ENCODE measurements around the gene SUPT20H. TPM values are rescaled to one million over a fixed set of nuclear protein-coding genes. Genes with fewer than 3 reads are reported as not detected.
"Not testable (repeated sequence)": the region's sequence is repeated elsewhere in the genome, so short reads cannot be mapped to it uniquely, and the experiment has no call there.

The SUPT20H gene
- polyA plus RNA-seq, 10 donors, result 44.3 to 83.3 (median 53.1) TPM

DNA sequence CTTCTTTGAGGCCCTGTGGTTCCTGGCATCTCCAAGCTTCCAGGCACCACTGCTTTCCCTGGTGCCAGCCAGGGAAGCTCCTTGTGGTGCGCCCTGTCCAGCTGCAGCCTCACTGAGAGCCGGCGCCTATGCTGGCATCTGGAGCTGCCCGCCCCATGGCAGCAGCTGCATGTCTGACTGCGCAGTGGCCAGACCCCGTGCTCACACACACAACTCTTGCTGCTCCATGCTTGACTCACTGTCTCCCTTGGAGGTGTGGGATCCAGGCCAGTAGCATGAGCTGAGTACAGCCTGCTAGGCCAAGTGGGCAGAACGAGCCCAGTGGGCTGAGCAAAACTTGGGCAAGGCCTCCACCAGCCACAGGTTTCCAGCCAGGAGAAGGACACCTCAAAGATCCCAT lies 11.5 kb upstream of the SUPT20H start:
- no peak for DNase-seq

DNA sequence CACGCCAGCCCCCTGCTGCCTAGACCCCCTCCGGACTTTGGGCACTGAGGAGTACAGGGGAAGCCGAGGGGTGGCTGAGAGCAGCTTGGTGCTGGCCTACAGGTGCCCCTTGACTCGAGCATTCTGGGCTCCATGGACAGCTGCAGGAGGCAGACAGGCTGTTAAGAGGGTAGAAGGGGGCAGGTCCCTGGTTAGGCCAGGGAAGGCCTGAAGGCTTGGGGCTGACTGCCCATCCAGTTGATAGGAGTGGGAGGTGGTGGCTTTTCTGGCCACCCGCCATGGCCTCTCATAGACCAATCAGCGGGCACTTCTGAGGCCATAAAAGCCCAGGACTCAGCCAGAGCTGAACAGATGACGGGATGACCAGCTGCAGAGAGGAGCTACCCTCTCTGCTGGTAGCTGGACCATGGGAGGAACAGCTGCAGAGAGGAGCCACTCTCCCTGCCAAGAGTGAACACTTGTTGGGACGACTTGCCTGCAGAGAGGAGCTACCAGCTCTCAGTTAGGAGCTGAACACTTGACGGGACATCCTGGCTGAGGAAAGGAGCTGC lies 10.7 kb upstream of the SUPT20H start:
- DNase-seq, result no peak

DNA sequence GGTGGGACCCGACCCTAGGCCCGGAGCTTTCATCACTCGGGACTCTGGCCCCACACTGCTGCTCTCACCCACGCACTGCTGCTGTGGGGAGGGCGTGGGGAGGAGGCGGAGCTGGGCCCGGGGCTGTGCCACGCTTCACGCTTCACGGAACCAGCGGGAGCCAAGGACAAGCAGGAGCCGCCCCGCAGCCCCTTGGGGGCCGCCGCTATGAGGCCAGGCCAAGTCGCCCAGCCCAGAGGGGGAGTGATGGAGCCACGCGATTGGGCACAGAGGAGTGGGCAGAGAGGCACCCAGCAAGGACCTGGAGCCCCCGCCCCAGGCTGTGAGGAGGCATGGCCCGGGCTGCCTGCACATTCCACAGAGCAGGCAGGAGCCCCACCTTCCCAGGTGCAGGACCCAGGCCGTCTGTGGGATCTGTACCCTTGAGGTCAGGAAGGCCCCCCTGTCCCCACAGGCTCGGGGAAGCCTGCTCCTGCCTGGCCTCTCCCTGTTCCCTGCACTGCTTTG lies 10.2 kb upstream of the SUPT20H start:
- no peak for DNase-seq

DNA sequence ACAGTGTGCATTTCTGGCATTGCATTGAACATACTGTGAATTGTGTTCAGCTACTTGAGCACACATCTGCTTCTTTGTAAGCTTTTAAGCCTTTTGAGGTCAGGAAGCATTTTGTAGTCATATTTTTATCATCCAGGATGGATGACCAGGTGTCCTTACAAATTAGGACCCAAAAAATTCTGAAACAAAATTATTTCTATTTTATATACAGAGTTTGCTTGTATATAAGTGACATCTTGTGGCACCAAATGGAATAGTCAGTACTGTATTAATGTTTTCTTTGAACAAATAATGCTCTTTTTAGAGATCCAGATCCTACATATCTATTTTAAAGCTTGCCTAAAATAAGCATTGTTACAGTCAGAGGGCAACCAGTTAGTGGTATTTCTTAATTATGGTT lies 9.5 kb upstream of the SUPT20H start:
- DNase-seq, result no peak

DNA sequence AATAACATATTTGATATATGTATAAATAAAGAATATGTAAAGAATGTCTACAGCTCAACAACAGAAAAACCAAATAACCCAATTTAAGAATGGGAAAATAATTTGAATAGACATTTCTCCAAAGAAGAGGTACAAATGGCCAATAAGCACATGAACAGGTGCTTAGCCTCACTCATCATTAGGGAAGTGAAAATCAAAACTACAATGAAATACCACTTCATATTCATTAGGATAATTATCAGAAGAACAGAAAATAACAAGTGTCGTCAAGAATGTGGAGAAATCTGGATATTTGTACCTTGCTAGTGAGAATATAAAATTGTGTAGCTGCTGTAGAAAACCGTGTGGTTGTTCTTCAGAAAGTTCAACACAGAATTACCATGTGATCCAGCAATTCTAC lies 8.4 kb upstream of the SUPT20H start:
- no peak for DNase-seq

DNA sequence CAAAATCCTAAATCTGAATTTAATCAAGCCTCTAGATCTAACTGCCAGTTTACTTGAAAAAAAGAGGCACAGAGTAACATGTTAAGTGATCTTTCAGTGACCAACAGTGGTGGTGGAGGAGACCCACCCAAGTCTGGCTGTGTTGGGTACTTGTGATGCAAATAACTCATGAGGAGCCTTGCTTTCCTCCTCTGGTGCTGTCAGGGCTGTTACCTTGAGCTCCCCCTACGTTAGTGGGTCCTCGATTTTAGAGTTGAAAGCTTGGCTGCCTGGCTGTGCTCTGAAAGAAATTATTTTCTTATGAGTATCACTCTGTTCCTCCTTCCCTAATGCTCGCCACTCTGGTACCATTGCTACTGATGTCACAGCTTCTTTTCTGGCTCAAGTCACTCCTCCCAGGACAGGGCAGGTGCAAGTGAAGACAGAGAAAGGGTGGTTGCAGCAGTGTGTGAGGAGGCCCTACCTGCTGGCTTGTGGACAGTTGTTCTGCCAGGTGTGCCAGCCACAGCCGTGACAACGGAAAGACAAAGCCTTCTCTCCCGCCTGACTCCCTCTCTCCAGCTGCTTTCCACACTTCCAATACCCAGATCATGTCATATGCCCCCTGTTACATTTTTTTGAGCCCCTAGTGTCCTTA lies 6.5 kb upstream of the SUPT20H start:
- no peak for DNase-seq

DNA sequence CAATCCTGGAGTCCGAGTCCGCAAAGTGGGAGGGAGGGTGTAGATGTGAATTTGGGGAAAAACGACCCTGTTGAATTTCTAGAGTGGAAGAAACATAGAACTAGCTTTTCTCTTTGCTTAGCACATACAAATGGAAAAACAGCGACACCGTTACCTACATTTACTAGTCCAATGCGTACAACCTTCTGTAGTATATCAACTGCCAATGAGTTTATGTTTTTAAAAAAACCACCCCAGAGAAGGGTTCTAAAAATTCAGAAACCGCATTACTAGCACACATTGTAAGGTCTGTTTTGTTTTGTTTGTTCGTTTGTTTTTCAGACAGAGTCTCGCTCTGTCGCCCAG lies 332 bp upstream of the SUPT20H start:
- no peak for DNase-seq

DNA sequence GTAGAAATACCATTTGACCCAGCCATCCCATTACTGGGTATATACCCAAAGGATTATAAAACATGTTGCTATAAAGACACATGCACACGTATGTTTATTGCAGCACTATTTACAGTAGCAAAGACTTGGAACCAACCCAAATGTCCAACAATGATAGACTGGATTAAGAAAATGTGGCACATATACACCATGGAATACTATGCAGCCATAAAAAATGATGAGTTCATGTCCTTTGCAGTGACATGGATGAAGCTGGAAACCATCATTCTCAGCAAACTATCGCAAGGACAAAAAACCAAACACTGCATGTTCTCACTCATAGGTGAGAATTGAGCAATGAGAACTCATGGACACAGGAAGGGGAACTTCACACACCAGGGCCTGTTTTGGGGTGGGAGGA lies 3.3 kb downstream of the SUPT20H start:
- not testable (repeated sequence) for DNase-seq

DNA sequence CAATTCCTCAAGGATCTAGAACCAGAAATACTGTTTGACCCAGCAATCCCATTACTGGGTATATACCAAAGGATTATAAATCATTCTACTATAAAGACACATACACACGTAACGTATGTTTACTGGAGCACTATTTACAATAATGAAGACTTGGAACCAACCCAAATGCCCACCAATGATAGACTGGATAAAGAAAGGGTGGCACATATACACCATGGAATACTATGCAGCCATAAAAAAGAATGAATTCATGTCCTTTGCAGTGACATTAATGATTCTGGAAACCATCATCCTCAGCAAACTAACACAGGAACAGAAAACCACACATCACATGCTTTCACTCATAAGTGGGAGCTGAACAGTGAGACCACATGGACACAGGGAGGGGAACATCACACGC lies 6.4 kb downstream of the SUPT20H start:
- not testable (repeated sequence) for DNase-seq

DNA sequence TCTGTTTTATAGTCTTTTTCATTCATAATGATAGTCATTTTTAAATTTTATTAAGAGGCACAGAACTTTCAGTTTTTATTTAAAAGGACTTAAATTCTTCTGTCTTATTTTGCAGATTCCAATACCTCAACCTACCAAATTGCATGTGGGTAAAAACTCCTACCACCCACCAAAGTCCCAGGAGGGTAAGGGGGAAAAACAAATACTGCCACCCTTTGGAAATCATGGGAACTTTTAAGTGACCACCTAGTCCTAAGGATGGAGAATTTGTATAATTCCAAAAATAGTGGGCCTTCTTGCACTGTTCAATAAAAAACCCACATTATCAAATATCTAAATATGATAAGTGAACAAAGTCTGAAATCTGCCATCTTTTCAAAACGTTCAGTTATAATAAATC lies 9.7 kb downstream of the SUPT20H start:
- DNase-seq, result no peak

DNA sequence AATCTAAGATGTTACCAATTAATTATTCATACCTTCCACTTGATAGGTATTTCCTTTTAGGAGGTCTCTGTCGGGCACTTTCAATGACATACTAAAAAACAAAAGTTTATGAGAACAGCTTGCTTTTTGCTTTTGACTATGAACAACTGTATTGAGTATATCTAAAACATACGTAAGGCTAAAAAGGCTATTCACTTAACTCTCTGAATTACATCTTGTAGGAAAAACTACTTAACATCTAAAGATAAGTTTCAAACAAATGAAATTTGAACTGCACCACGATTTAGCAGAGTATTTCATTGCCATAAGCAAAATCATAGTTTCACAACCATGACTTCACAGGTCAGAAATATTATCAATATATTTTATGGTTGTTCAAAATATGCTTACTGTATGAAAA lies 11.6 kb downstream of the SUPT20H start:
- DNase-seq, result no peak

DNA sequence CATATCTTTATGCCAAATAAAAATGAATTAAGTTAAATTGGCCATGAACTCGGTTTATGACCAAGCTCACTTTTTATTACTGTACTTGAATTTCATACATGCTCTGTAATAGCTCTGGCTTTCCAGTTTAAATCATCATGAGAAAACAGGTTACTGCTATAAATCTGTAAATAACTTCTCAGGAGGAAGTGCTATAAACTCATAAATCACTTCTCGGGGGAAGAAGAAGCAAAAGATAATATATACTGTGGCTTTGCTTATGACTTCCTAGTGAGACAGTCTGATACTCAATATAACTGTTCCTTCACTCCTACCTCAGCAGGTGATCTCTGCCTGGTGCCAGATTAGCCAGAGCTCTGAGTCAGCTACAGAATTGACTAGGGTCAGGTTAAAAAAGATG lies 12.5 kb downstream of the SUPT20H start:
- no peak for DNase-seq

DNA sequence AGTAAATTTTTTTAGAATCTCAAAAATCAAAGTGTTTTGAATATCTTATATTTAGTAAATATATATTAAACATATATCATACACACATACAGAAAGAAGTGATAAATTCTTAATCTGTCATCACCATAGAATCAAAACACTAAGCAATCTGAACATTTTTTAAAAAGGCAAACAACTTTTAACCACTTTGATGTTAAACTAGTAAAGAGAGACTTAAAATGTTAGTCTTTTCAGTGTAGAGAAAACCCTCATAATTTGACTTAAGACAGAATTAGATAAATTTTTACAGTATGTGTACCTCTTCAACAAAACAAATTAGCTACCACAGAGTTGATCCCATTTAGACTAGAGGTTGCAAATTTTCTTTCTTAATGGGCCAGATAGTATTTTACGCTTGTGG lies 13.4 kb downstream of the SUPT20H start:
- DNase-seq, result no peak

DNA sequence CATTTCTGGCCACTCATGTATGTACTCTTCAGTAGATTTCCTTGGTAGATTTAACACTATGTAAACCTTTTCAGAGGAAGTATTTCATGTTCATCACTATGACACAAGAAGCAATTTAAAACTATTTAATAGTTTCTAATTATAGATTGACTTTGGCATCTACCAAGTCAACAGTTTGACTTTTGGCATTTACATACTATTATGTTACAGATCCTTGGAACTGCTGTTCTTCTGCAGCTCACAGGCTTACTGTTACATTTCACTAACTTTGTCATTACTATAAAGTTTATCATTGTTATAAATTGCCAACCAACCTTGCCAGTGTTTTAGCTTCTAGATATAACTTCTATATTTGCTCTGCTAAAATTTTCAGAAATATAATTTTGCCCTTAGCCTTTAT lies 18.7 kb downstream of the SUPT20H start:
- DNase-seq, result no peak

DNA sequence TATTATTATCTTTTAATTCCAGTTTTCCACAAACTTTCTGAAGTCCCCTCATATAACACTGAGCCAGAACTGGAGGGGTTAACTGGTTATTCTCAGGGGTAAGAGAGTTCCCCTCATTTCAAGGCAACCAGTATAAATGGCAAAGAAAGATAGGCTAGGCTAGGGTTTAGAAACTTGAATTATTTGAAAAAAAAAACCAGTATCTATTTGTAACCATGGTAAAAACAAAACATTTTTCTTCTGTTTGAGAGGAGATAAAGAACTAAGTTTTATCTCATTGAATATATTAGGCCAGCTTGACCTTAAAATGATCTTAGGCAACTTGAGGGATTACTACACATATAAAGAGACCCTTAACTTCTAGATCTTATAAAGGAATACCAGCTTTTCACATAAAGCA lies 19.6 kb downstream of the SUPT20H start:
- DNase-seq, result no peak

DNA sequence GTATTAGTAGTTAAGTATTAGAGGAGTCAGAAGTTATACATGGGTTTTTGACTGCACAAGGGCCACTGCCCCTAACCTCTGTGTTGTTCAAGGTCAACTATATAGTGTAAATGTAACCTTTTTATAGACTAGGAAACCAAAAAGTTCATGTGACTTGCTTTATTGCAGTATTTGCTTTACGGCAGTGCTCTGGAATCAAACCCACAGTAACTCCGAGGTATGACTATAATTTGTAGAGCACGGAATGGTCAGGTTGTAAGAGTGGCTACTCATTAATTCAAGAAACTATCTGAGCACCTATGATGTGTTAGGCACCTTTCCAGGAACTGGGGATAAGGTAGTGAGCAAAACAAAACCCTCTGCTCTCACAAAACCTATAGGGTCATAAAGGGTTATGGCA lies 22.2 kb downstream of the SUPT20H start:
- DNase-seq, result no peak

DNA sequence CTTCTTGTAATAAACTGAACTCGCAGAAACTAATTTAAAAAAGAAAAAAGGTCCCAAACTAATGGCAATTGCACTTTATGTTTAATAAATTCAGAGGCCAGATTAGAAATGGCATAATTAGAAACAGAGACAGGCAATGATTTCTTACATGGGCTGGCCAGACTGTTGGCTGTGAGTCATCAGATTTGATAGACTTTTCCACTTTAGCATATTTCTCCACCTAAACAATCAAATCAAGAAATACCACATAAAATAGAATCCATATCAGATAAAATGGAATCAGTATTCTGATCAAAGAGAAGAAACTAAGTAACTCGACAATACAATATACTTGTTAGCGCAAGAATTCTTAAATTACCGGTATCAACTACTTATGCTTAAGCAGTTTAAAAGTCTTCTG lies 29.9 kb downstream of the SUPT20H start:
- DNase-seq, result peak in 1 of 3 donors; percentile 2

DNA sequence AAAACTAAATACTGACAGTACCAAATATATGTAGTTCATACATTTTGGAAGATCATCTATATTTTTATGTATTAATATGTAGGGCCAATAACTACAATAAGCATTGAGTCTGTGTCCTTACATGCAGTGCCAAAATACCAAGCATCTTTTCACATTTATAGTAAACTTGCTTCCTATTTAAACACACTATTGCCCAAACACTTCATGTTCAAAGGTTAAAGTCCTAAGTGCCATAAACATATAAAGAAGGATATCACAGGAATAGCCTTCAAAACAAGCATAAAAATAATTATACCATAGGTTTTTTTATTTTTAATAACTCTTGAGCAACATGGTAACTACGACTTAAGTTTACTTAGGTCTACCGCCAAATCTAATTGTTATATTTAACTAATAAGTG lies 31.8 kb downstream of the SUPT20H start:
- no peak for DNase-seq

DNA sequence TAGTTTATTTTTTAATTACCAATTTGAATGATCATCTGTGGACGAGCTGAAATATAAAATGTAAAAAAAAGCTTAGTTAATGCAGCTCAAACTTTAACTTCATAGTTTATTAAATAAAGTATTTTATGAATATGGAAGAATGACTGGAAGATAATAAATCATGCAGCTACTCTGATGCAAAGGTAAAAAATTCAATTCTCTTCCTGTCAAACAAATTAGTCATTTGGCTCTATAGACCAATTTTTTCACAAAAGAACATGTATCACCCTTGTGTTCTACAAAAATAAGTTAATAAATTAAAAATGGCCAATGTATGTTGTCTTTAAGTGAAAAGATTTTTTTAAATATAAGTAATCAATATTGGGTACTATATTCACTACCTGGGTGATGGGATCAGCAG lies 32.7 kb downstream of the SUPT20H start:
- DNase-seq, result no peak

DNA sequence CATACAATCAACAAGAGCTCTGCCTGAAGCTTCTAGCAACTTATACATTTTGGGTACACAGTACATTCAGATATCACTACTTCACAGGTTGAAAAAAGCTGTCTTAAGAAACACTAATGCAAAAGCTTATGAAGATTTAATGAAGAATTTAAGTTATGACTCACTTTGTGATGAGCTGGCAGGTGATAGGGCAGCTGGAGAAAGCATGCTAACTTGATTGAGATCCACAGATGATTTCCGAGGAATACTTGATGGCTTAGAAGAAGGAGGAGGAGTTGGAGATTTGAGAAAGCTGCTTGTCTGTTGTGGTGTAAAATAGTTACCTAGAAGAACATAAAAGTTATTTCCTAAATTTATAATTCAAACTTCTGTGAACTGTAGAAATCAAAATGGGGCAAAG lies 35.6 kb downstream of the SUPT20H start:
- DNase-seq, result no peak

DNA sequence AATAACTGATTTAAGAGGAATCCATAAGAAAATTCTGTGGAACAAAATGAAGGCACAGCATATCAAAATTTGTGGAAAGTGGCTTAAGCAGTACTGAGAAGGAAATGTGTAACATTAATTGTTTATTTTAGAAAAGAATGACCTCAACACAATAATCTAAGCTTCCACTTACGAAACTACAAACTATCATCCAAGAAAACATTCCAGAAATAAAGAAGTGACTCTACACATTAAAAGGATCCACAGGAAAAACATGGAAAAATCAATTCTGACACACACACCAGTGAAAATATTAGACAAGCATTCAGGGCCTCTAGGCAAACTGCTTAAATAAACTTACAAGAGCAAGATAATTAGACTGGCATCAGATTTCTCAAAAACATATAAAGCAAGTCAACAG lies 44.9 kb downstream of the SUPT20H start:
- no peak for DNase-seq

DNA sequence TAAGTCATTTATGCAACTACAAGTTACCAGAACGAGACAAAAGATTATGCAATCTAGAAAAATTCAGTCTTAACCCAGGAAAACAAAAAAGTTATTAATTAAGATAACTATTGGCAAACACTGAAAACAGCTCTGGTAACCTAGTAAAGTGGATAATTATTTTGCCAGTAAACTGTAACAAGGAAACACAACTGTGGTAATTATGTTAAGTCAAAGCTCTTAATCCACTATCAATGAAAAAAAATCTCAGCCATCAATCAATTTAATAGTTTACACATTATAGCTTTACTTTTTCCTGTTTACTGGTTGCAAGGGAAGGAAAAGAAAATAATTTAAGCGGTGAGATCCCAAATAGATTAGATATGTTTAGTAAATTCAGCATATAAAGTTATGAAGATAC lies 47.7 kb downstream of the SUPT20H start:
- DNase-seq, result no peak

DNA sequence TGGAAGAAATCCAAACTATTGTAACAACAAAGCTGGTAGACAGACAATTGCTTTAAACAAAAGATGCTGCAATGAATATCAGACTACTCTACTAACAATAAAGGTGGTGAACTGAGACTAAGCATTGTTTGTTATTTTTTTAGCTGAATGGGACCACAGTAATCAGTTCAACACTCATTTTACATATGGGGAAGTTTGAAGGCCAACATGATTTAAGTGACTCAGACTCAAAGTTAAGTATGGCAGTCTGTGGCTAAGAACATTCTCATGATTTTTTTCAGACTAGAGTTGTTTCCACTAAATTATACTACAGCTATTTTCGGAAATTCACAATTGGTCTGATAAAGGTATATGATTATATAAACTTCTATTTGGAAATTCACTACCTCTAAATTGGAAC lies 48.5 kb downstream of the SUPT20H start:
- DNase-seq, result no peak

DNA sequence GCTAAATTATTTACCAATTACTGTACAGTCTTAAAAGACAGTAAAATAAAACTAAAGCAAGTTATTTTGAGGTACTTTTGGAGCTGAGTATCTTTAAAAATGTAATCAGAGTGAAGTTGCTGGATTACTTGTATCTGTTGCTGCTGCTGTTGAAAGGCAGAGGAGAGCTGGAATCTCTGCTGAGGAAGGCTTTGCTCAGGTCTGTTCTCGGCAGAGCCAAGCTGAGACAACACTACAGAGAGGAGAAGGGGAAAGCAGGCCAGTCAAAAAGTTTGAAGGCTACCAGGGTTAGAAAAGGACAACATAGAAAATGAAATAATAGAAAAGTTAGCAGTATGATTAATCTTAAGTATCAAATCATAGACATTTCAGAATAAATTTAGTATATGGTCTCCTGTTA lies 49.1 kb downstream of the SUPT20H start:
- DNase-seq, result no peak
